Astrocyte of the cerebellum (primary cell): ENCODE results near the gene SHC2.
"Not testable (repeated sequence)": the region's sequence is repeated elsewhere in the genome, so short reads cannot be mapped to it uniquely, and the experiment has no call there.

ENCODE experiments used
- DNase-seq: peaks from one replicate; pipeline ENCODE4 v3.0.0-alpha.2; 2011; ENCODE audit warnings: low read depth
- H3K4me3 ChIP-seq: 2 replicates; pipeline ENCODE4 v1.5.1; 2011; ENCODE audit warnings: mild to moderate bottlenecking, low read depth, low read length, moderate library complexity
- in situ Hi-C: cut with HindIII; loops from 2 replicates; pipeline ENCODE4 v1.10.0; 2017; ENCODE audit warnings: low sequenced_read_pairs
- TF ChIP-seq, protein P1 (sequence below): IDR thresholded peaks from 2 replicates; pipeline ENCODE4 v1.5.1; 2012; ENCODE audit warnings: low read length, low read depth, moderate library complexity, mild to moderate bottlenecking; ENCODE audit errors: missing control alignments

SHC2 gene

DNA sequence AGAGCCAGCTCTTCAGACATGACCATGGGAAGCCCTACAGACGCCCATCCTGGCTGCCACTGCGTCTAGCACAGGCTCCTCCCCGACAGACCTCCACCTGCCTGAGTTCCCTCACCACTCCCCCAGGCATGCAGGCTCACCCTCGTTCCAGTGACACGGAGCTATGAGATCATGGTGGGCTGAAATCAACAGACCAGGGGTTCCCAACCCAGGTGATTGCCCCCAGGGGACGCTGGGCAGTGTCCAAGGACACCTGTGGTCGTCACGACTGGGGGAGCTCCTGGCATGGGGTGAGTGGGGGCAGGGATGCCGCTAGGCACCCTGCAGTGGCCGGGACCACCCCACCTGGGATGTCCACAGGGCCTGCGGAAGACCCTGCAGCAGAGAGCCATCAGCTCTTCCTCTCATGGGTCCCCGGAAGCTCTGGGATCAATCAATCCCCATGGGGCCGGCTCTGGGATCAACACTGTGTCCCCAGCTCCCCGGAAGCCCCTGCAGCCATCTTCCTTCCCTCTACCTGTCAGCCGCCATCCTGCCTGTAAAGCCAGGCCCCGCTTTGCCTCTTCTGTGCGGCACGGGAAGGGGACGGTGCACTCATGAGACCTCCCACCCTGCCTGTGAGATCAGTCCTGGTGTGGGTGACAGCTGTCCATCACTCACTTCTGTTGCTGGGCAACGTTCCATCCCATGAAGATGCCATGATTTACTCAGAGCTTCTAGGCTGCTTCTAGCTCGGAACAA, 22.7 kb upstream of the SHC2 start:
- DNase-seq = no peak
- no peak overlapping the region for H3K4me3 ChIP-seq
- TF ChIP-seq, protein P1, sequence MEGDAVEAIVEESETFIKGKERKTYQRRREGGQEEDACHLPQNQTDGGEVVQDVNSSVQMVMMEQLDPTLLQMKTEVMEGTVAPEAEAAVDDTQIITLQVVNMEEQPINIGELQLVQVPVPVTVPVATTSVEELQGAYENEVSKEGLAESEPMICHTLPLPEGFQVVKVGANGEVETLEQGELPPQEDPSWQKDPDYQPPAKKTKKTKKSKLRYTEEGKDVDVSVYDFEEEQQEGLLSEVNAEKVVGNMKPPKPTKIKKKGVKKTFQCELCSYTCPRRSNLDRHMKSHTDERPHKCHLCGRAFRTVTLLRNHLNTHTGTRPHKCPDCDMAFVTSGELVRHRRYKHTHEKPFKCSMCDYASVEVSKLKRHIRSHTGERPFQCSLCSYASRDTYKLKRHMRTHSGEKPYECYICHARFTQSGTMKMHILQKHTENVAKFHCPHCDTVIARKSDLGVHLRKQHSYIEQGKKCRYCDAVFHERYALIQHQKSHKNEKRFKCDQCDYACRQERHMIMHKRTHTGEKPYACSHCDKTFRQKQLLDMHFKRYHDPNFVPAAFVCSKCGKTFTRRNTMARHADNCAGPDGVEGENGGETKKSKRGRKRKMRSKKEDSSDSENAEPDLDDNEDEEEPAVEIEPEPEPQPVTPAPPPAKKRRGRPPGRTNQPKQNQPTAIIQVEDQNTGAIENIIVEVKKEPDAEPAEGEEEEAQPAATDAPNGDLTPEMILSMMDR = no peak
- in situ Hi-C loops = no loop called here

DNA sequence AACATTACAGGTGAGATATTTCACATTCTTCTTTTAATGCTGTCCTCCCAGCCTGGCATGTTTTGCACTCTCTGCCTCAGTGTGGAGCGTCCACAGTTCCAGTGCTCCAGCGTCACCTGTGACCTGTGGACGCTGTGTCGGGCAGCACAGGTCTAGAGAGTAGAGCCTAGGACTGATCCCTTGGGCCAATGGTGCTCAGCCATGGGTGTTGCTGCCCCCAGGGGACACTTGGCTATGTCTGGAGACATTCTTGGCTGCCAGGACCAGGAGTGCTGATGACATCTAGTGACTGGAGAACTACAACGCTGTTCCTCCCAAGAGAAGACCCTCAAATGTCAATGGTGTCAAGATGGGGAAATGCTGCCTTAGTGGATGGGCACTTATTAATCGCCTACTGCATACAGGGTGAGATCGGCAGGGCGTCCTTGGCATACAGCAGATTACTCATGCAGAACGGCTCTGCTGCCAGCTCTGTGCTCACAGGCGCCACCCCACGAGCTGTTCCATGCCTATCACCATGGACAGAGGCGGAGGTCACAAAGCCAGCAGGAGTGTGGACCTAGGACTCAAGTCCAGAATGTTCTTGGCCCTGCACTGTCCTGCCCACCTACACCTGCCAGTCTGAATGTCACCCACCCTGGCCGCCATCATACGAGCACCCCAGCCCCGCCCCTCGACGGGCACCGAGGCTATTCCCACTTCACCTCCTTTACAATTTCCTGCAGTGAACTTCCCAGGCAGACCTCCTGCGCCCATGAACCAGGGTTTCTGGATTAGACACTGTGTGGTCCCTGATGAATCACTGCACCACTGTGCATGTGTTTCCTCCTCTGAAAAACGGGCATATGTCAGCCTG, 21.6 kb upstream of the SHC2 start:
- TF ChIP-seq, protein P1 = no peak
- in situ Hi-C loops = no loop called here
- no peak overlapping the region for H3K4me3 ChIP-seq
- DNase-seq = no peak

DNA sequence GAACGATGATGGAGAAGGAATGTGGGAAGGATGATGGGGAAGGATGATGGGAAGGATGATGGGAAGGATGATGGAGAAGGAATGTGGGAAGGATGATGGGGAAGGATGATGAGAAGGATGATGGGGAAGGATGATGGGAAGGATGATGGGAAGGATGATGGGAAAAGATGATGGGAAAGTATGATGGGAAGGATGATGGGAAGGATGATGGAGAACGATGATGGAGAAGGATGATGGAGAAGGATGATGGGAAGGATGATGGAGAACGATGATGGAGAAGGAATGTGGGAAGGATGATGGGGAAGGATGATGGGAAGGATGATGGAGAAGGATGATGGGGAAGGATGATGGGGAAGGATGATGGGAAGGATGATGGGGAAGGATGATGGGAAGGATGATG, 20.3 kb upstream of the SHC2 start:
- H3K4me3 ChIP-seq, in situ Hi-C loops: not testable (repeated sequence)

DNA sequence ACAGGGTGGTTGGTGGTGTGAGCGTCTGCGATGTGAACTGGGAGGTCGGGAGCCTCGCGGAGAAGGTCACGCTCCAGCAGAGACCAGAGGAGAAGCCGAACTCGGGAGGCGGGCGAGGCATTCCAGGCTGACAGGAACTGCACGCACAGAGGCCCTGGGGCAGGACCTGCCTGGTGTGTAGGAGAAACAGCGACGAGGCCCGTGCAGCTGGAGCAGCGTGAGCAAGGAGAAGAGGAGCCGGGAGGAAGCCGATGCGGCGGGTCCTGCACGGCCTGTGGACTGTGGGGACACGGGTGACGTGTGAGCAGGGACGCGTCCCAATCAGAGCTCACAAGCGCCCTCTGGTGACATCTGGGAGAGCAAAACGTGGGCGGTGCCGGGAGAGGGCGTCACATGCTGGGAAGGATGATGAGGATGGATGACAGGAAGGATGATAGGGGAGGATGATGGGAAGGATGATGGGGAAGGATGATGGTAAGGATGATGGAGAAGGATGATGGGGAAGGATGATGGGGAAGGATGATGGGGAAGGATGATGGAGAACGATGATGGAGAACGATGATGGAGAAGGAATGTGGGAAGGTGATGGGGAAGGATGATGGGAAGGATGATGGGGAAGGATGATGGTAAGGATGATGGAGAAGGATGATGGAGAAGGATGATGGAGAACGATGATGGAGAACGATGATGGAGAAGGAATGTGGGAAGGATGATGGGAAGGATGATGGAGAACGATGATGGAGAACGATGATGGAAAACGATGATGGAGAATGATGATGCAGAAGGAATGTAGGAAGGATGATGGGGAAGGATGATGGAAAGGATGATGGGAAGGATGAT, 19.4 kb upstream of the SHC2 start:
- TF ChIP-seq, protein P1 = peak; percentile 43
- DNase-seq = no peak
- no peak overlapping the region for H3K4me3 ChIP-seq
- in situ Hi-C loops = no loop called here

More for the DNA sequence above, 20.3 kb upstream of the SHC2 start:
- not testable (repeated sequence) for DNase-seq

DNA sequence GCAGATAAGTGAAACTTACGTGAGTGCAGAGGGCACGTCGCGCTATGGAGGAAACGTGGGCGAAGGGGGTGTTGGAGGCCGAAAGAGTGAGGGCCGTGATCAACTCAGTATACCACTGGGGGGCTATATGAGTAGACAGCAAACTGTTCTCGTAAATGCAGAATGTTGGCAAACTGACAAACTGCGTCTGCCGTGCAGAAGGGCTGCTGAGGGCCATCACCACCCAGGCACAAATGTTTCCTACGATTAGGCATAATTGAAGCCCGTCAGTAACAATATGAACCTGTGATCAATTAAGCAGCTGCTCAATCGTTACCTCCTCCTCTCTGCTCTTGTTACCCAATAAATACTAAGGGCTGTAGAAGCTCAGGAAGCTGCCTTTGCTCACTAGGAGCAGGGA, 18.1 kb upstream of the SHC2 start:
- TF ChIP-seq, protein P1 = no peak
- DNase-seq = no peak
- in situ Hi-C loops = no loop called here
- H3K4me3 ChIP-seq = no peak overlapping the region

DNA sequence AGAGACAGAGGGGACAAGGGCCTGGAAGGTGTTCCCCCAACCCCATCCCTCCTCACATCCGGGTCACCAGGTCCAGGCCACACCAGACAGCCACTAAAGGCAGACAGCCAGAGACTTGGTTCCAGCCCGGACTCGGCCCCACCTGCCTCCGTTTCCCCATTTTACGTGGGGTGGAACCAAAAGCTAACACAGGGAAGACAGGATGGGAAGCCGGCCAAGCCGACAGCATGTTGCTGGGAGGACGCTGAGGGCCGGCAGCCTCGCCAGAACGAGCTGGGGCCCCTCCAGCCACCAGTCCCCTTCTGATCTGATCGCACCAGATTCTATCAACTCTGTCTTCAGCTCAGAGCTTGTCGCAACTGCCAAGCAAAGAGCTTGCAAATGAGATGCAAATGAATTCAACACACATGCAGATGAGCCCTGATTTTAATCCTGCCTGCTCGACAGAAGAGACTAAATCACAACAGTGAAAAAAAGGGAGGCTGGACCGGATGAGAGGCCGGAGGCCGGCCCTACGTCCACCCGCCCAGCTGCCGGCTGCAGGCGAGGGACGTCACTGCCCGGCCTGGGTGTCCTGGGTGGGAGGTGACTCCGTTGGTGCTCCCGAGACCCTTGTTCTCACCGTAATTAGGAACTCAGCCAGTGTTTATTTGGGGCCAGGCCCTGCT, 17.5 kb upstream of the SHC2 start:
- in situ Hi-C loops = no loop called here
- TF ChIP-seq, protein P1 = no peak
- no peak overlapping the region for H3K4me3 ChIP-seq
- DNase-seq = no peak
